HepG2 (cell line): ENCODE results near the gene NPHP1. TPM values are rescaled to one million over a fixed set of nuclear protein-coding genes. Genes with fewer than 3 reads are reported as not detected.

Experiments used
- ATAD3A ChIP-seq: sonication (generic); formaldehyde crosslinking; IDR thresholded peaks from 2 replicates; pipeline ENCODE4 v1.4.0; 2020; ENCODE audit warnings: missing genetic modification reagents
- CSRNP1 ChIP-seq: sonication (generic); formaldehyde crosslinking; IDR thresholded peaks from 2 replicates; pipeline ENCODE4 v1.8.1; 2023; ENCODE audit warnings: mild to moderate bottlenecking, missing genetic modification reagents
- KDM5A ChIP-seq: fragments of 200-600 bp; sonication (generic); IDR thresholded peaks from 2 replicates; pipeline ENCODE4 v1.7.0; 2018; ENCODE audit warnings: antibody characterized with exemption, mild to moderate bottlenecking, low read length, borderline replicate concordance
- REPIN1 ChIP-seq: sonication (generic); formaldehyde crosslinking; IDR thresholded peaks from 2 replicates; pipeline ENCODE4 v1.8.0; 2022; ENCODE audit warnings: missing genetic modification reagents, low read depth, mild to moderate bottlenecking, borderline replicate concordance
- SNRNP70 ChIP-seq: fragments of 200-400 bp; formaldehyde crosslinking; IDR thresholded peaks from 2 replicates; pipeline ENCODE4 v1.6.1; 2017; ENCODE audit warnings: mild to moderate bottlenecking, low read depth, low read length, moderate library complexity
- TRIM24 ChIP-seq: sonication (generic); formaldehyde crosslinking; IDR thresholded peaks from 2 replicates; pipeline ENCODE4 v1.8.0; 2022; ENCODE audit warnings: mild to moderate bottlenecking, missing genetic modification reagents
- ZBTB2 ChIP-seq: sonication (generic); formaldehyde crosslinking; IDR thresholded peaks from 2 replicates; pipeline ENCODE4 v1.8.0; 2022; ENCODE audit warnings: low read depth, missing genetic modification reagents
- ZFP41 ChIP-seq: sonication (generic); formaldehyde crosslinking; IDR thresholded peaks from 2 replicates; pipeline ENCODE4 v1.4.0; 2020; ENCODE audit warnings: mild to moderate bottlenecking, missing genetic modification reagents, borderline replicate concordance
- ZFY ChIP-seq: sonication (generic); formaldehyde crosslinking; IDR thresholded peaks from 2 replicates; pipeline ENCODE4 v1.4.0; 2020; ENCODE audit warnings: missing genetic modification reagents
- ZHX2 ChIP-seq, 2 experiments: sonication (generic) in 1 of 2; formaldehyde crosslinking in 1 of 2; IDR thresholded peaks; 2 replicates each; pipeline versions ENCODE4 v1.6.1 to v1.9.0; 2014 to 2022; ENCODE audit warnings: antibody characterized with exemption in 1 of 2, borderline replicate concordance in 1 of 2, inconsistent platforms in 1 of 2, low read depth in 1 of 2, missing genetic modification reagents in 1 of 2
- ZNF235 ChIP-seq: sonication (generic); formaldehyde crosslinking; IDR thresholded peaks from 2 replicates; pipeline ENCODE4 v1.8.1; 2023; ENCODE audit warnings: mild to moderate bottlenecking, missing genetic modification reagents, borderline replicate concordance
- ZNF343 ChIP-seq: sonication (generic); formaldehyde crosslinking; IDR thresholded peaks from 2 replicates; pipeline ENCODE4 v1.4.0; 2020; ENCODE audit warnings: mild to moderate bottlenecking, missing genetic modification reagents
- ZNF431 ChIP-seq: sonication (generic); formaldehyde crosslinking; IDR thresholded peaks from 2 replicates; pipeline ENCODE4 v1.9.0; 2022; ENCODE audit warnings: missing genetic modification reagents, low read depth, mild to moderate bottlenecking, borderline replicate concordance
- polyA plus RNA-seq, 8 experiments: library from polyadenylated mRNA; depleted of rRNA in 3 of 8; stranded (reverse) in 7 of 8; unstranded in 1 of 8; fragments of >200 nt; fragmentation: Illumina TruSeq in 4 of 8; extraction: Trizol in 4 of 8; gene quantifications; 2 replicates each; pipeline versions ENCODE4 v1.2.1 to v1.2.3, GENCODE V29; 2011 to 2016; ENCODE audit warnings: low read depth in 4 of 8, missing spikeins in 1 of 8, mixed read lengths in 1 of 8; ENCODE audit not compliant: insufficient read depth in 1 of 8
- total RNA-seq, 5 experiments: library from RNA; depleted of rRNA; stranded (reverse); fragments of >200 nt; fragmentation: Illumina TruSeq; extraction: Trizol; gene quantifications; 2 replicates each; pipeline ENCODE4 v1.2.3, GENCODE V29; 2016; ENCODE audit warnings: low read depth in 1 of 5

NPHP1 gene
- total and polyA plus RNA-seq, 2 of the 13 experiments (the other 11 are each of a cell fraction or from before 2014, with no cell fraction given) = 2.7 to 4.8 TPM

GRCh38 chr2:110204408-110205385 is at the start of gene NPHP1 (continued):
- TF ChIP-seq KDM5A (peak; percentile 97), ZFY (CRISPR knock-in tag) (peak; percentile 62), ATAD3A (CRISPR knock-in tag) (no peak), ZNF431 (peak; percentile 93; the same call in 1 of the 2 replicates), ZFP41 (peak; percentile 46; the same call in 1 of the 2 replicates), REPIN1 (CRISPR knock-in tag) (0 out of 2 replicates have a peak, but pooled peaks have one; percentile 61), ZNF235 (CRISPR knock-in tag) (no peak), ZNF343 (CRISPR knock-in tag) (no peak), ZBTB2 (CRISPR knock-in tag) (0 out of 2 replicates have a peak, but pooled peaks have one; percentile 30), TRIM24 (CRISPR knock-in tag) (no peak), SNRNP70 (no peak), CSRNP1 (peak; percentile 86), ZHX2 (IDR thresholded peaks at IDR 0.05; ENCODE audit: low read depth) (peak; percentile 63), ZHX2 (CRISPR knock-in tag; IDR thresholded peaks at IDR 0.05; ENCODE audit: borderline replicate concordance) (no peak)
